GM06990 (cell line): ENCODE measurements around the gene CPPED1.

Source experiments
- DNase-seq: peaks from one replicate; pipeline ENCODE4 v3.0.0-alpha.2; 2011; ENCODE audit not compliant: insufficient read length; ENCODE audit errors: extremely low read depth
- H3K27me3 ChIP-seq: replicated peaks from 2 replicates; pipeline ENCODE4 v1.6.0; 2011; ENCODE audit warnings: low read length; ENCODE audit not compliant: control insufficient read depth, insufficient read depth
- H3K36me3 ChIP-seq: 2 replicates; pipeline ENCODE4 v1.5.1; 2011; ENCODE audit warnings: low read length; ENCODE audit not compliant: control insufficient read depth, insufficient read depth
- H3K4me3 ChIP-seq: replicated peaks from 2 replicates; pipeline ENCODE4 v1.5.1; 2011; ENCODE audit warnings: low read depth, mild to moderate bottlenecking, control low read depth, low read length
- CTCF ChIP-seq: IDR thresholded peaks from 2 replicates; pipeline ENCODE4 v1.5.1; 2011; ENCODE audit warnings: low read length, control low read depth, mild to moderate bottlenecking, inconsistent platforms; ENCODE audit not compliant: insufficient read depth, poor library complexity, severe bottlenecking

Gene CPPED1

DNA sequence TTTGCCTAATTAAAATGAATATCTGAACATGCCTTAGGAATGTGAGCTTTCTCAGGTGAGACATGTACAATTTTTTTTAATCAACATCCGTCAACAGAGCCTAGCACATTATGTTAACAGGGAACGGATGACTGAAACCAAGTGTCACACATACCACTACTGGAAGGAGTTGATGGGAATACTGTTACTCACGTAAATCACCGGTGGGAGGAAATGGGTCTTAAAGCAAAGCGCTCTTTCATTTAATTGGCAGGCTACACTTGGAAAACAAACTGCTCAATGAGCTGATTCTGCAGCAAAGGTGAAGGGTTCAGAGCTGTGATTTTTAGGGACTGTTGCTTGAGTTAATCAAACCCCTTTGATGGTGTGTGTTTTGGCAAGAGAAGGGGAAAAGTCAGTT lies 4.8 kb downstream of the CPPED1 start:
- no peak for DNase-seq
- Histone ChIP-seq H3K27me3 (no peaks in the 10 kb centered on the region), H3K4me3 (no peak overlapping the region), H3K36me3 (no peaks in the 10 kb centered on the region; the same call in 1 of the 2 replicates)
- no peak for TF ChIP-seq CTCF

DNA sequence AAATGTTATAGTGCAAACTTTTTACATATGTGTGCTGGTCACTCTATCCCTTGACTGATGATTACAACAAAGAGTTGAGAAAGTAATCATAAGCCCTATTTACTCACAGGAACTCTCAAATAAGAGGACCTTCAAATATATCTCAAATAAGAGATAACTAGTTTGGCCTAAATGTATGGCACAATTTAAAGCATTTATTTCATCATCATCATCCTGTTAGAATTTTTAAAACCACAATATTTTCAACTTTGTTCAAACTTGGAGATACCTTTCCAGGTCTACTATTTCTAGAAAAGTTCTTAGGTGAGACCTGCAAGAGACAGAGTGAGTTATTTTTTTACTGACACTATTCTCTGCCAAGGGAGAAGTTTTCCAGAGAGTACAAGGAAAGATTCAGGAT lies 5.5 kb downstream of the CPPED1 start:
- H3K27me3 ChIP-seq = no peaks in the 10 kb centered on the region
- H3K4me3 ChIP-seq = no peak overlapping the region
- DNase-seq = no peak
- TF ChIP-seq CTCF = no peak
- no peaks in the 10 kb centered on the region; the same call in 1 of the 2 replicates for H3K36me3 ChIP-seq

- no peak for DNase-seq
- H3K36me3 ChIP-seq = no peaks in the 10 kb centered on the region; the same call in 1 of the 2 replicates
- TF ChIP-seq CTCF = no peak
- H3K4me3 ChIP-seq = no peak overlapping the region
- no peaks in the 10 kb centered on the region for H3K27me3 ChIP-seq
Observed at GRCh38 chr16:12796498-12796897, 7.2 kb downstream of the CPPED1 start.

DNA sequence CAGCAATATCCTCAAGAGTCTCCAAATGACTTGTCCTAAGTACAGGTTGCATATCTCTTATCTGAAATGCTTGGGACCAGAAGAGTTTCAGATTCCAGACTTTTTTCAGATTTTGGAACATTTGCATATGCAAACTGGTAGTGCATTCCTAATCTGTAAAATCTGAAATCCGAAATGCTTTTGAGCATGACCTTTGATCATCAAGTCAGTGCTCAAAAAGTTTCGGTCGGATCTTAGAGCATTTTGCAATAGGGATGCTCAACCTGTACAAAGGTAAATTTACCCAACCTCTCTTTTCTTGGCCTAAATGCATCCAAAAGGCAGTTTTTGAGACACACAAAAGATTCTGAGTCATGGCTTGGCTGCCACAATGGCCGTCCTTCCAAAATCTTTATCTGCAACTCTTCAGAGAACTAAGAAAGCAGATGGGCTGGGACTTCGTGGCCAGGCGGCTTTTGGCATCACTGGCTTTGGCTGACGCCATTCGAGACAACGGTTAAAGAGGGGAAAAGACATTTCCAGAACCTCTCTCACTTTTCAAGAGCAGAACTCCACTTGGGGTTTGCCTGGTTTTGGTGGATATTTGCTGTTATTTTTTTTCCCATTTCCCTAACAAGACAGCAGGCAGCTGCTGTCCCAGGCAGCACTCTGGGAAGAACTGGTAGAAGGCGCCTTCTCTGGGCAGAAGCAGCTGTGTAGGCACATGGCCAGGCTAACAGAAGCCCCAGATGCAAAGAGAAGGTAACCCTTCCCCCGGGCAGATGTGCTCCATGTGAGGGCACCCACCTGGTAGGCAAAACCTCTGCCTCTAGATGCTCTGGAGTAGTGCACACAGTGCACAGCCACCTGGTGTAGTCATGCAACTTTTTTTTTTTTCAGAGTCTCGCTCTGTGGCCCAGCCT lies 8.9 kb downstream of the CPPED1 start:
- H3K4me3 ChIP-seq = no peak overlapping the region
- H3K27me3 ChIP-seq = no peaks in the 10 kb centered on the region
- TF ChIP-seq CTCF = no peak
- no peaks in the 10 kb centered on the region; the same call in 1 of the 2 replicates for H3K36me3 ChIP-seq
- DNase-seq = no peak

- H3K36me3 ChIP-seq = no peaks in the 10 kb centered on the region
Observed at GRCh38 chr16:12793865-12794240, 9.8 kb downstream of the CPPED1 start.

More at GRCh38 chr16:12793865-12794240, 9.8 kb downstream of the CPPED1 start:
- no peaks in the 10 kb centered on the region for H3K27me3 ChIP-seq
- no peak overlapping the region for H3K4me3 ChIP-seq
- no peak for TF ChIP-seq CTCF
- DNase-seq = no peak
